Measurements from ENCODE around the gene CLEC2D.

- TF ChIP-seq, protein P1, sequence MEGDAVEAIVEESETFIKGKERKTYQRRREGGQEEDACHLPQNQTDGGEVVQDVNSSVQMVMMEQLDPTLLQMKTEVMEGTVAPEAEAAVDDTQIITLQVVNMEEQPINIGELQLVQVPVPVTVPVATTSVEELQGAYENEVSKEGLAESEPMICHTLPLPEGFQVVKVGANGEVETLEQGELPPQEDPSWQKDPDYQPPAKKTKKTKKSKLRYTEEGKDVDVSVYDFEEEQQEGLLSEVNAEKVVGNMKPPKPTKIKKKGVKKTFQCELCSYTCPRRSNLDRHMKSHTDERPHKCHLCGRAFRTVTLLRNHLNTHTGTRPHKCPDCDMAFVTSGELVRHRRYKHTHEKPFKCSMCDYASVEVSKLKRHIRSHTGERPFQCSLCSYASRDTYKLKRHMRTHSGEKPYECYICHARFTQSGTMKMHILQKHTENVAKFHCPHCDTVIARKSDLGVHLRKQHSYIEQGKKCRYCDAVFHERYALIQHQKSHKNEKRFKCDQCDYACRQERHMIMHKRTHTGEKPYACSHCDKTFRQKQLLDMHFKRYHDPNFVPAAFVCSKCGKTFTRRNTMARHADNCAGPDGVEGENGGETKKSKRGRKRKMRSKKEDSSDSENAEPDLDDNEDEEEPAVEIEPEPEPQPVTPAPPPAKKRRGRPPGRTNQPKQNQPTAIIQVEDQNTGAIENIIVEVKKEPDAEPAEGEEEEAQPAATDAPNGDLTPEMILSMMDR (IDR thresholded peaks at IDR 0.05; ENCODE audit: low read length) = no peak
- no peak for TF ChIP-seq EZH2 (IDR thresholded peaks at IDR 0.05; ENCODE audit: borderline replicate concordance, low read length)
Observed at GRCh38 chr12:9735601-9736000, 66.1 kb downstream of the CLEC2D start.
